ENCODE measurements around the gene SSTR3. TPM values are rescaled to one million over a fixed set of nuclear protein-coding genes. Genes with fewer than 3 reads are reported as not detected.

SSTR3 gene
- total RNA-seq, 2 experiments from 2014 or later: 1.9 to 2.1 TPM

GRCh38 chr22:37169947-37170688 lies 42.2 kb downstream of the SSTR3 start:
- Mint-ChIP-seq H3K27me3 (no peaks in the 10 kb centered on the region), H3K9me3 (no peaks in the 10 kb centered on the region), H3K27ac (peak overlapping the region; percentile 51), H3K36me3 (ENCODE audit: low read depth) (no peaks in the 10 kb centered on the region), H3K4me3 (no peak overlapping the region), H3K4me1 (ENCODE audit: low read depth) (peaks cover 53% of the 10 kb centered on the region)
- intact Hi-C loops (cut with DNase I, micrococcal nuclease): loop anchor here (5.0 to 10.0 kb wide), 3 partner anchors 48 to 287 kb away; partner anchors contain the start of gene ELFN2 (in 1 of the 2)
- no peak for TF ChIP-seq CTCF (IDR thresholded peaks at IDR 0.05)
- H3K27ac ChIP-seq (ENCODE audit: low read depth in 1 of 2, low read length in 2 of 2): no peak overlapping the region
- no peak overlapping the region for H3K4me3 ChIP-seq (ENCODE audit: low read length)
- no peaks in the 10 kb centered on the region for H3K36me3 ChIP-seq (ENCODE audit: insufficient read depth, low read length)
- H3K4me1 ChIP-seq (ENCODE audit: insufficient read depth, low read length): peaks cover 57% of the 10 kb centered on the region
- ATAC-seq (ENCODE audit: poor library complexity) (peak; percentile 44), DNase-seq (peak in 5 of 14 experiments; percentile 32 to 56 (median 35))
- ChIA-PET POLR2A (interaction anchor here (0.7 to 1.0 kb wide), 6 partner anchors 18 to 72 kb away, joined by 3 read pairs; partner anchors contain the start of genes C1QTNF6 and IL2RB), CTCF (no interaction called here)
- H3K9me3 ChIP-seq (ENCODE audit: control insufficient read depth in 1 of 2, insufficient read depth in 1 of 2, low read length in 2 of 2): no peaks in the 10 kb centered on the region
- H3K27me3 ChIP-seq (ENCODE audit: control insufficient read depth in 1 of 2, insufficient read depth in 2 of 2, low read length in 2 of 2): no peaks in the 10 kb centered on the region

DNA sequence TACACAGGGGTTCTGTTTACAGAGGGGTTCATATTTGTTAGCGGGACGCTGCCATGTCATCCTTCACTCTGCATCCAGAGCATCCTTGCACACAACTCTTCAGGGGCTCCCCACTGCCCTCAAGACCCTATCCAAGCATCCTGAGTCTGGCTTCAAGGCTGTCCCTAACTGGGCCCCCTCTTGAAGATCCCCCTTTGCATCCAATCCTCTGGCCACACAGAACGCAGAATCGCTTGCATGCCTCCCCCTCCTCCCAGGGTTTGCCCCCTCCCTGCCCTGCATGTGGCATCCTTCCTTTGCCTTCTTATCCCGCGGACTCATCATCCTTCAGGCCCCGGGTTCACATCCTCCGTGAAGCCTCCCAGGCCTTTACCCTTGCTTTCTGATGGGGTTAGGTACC lies 42.9 kb downstream of the SSTR3 start:
- ChIA-PET POLR2A (interaction anchor here (0.7 to 1.0 kb wide), 3 partner anchors 19 to 73 kb away, joined by 3 read pairs; partner anchors contain the start of gene IL2RB), CTCF (no interaction called here)
- peak overlapping the region in 1 of 2 donors; percentile 15 for H3K27ac ChIP-seq (ENCODE audit: low read depth in 1 of 2, low read length in 2 of 2)
- Mint-ChIP-seq H3K27ac (peak overlapping the region; percentile 51), H3K36me3 (ENCODE audit: low read depth) (no peaks in the 10 kb centered on the region), H3K9me3 (no peaks in the 10 kb centered on the region), H3K4me1 (ENCODE audit: low read depth) (peaks cover 59% of the 10 kb centered on the region), H3K4me3 (no peak overlapping the region), H3K27me3 (no peaks in the 10 kb centered on the region)
- no peak for TF ChIP-seq CTCF (IDR thresholded peaks at IDR 0.05)
- no peaks in the 10 kb centered on the region for H3K27me3 ChIP-seq (ENCODE audit: control insufficient read depth in 1 of 2, insufficient read depth in 2 of 2, low read length in 2 of 2)
- peak in 1 of 14 experiments; percentile 25 for DNase-seq
- peaks cover 64% of the 10 kb centered on the region for H3K4me1 ChIP-seq (ENCODE audit: insufficient read depth, low read length)
- H3K9me3 ChIP-seq (ENCODE audit: control insufficient read depth in 1 of 2, insufficient read depth in 1 of 2, low read length in 2 of 2): no peaks in the 10 kb centered on the region
- H3K36me3 ChIP-seq (ENCODE audit: insufficient read depth, low read length): no peaks in the 10 kb centered on the region
- intact Hi-C loops (cut with DNase I, micrococcal nuclease): loop anchor here (5.0 kb wide), 2 partner anchors 47 to 288 kb away; no protein-coding TSS in a partner anchor
- ATAC-seq (ENCODE audit: poor library complexity): no peak
- no peak overlapping the region for H3K4me3 ChIP-seq (ENCODE audit: low read length)

DNA sequence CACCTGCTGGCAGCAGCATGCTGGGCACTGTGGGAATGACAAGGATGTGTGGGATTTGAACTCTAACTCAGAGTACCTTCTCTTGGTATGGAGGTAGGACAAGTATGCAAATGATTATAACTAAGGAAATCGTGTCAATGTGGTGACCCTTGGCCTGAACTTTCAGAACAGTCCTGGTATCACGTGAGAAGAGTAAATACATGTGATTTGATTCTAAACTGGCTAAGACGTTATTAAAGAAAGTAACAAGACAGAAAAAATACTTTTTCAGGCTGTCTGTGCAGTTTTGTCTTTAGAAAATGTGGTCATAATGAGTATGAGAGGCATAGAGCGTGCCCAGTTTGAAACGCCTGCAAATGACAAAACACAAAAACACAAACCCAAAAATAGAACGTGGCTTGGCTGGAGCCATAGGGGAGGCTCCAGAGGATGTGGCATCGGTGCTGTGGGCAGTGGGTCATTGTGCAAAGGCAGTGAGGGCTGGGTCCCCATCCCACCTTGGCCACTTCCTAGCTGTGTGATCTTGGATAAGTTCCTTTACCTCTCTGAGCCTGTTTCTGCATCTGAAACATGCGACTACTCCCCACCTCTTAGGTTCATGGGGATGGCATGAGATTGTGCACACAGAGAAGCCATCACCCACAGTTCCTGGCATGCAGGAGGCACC lies 44.2 kb downstream of the SSTR3 start:
- intact Hi-C loops (cut with DNase I, micrococcal nuclease): loop anchor here (2.0 to 5.0 kb wide), 5 partner anchors 46 to 289 kb away; no protein-coding TSS in a partner anchor
- Mint-ChIP-seq H3K9me3 (no peaks in the 10 kb centered on the region), H3K27me3 (no peaks in the 10 kb centered on the region), H3K27ac (peak overlapping the region; percentile 51), H3K4me1 (ENCODE audit: low read depth) (peaks cover 69% of the 10 kb centered on the region), H3K4me3 (peak overlapping the region; percentile 59), H3K36me3 (ENCODE audit: low read depth) (no peaks in the 10 kb centered on the region)
- DNase-seq: peak in 2 of 14 experiments; percentile 20 to 64
- Histone ChIP-seq H3K36me3 (ENCODE audit: insufficient read depth, low read length) (no peaks in the 10 kb centered on the region), H3K9me3 (ENCODE audit: control insufficient read depth in 1 of 2, insufficient read depth in 1 of 2, low read length in 2 of 2) (no peaks in the 10 kb centered on the region), H3K27me3 (ENCODE audit: control insufficient read depth in 1 of 2, insufficient read depth in 2 of 2, low read length in 2 of 2) (no peaks in the 10 kb centered on the region), H3K4me3 (ENCODE audit: low read length) (peak overlapping the region; percentile 53), H3K4me1 (ENCODE audit: insufficient read depth, low read length) (peaks cover 77% of the 10 kb centered on the region), H3K27ac (ENCODE audit: low read depth in 1 of 2, low read length in 2 of 2) (no peak overlapping the region)
- POLR2A ChIA-PET: interaction anchor here (1.0 kb wide), 1 partner anchor 18 kb away, joined by 3 read pairs; no protein-coding TSS in a partner anchor
- CTCF ChIA-PET: no interaction called here
- TF ChIP-seq CTCF (IDR thresholded peaks at IDR 0.05): no peak
- ATAC-seq (ENCODE audit: poor library complexity): no peak
